Endometrial microvascular endothelial cells (primary cell): Measurements from ENCODE around the gene CHKB. TPM values are rescaled to one million over a fixed set of nuclear protein-coding genes. Genes with fewer than 3 reads are reported as not detected.

ENCODE experiments used
- in situ Hi-C: cut with HindIII; loops from 2 replicates; pipeline ENCODE4 v1.10.0; 2017; ENCODE audit warnings: low sequenced_read_pairs, low pct_unique_long_range_greater_than_20kb; ENCODE audit errors: inconsistent ontology term
- total RNA-seq: library from RNA; depleted of rRNA; stranded (reverse); fragments of >200 nt; gene quantifications from one replicate; pipeline ENCODE4 v1.2.3, GENCODE V29; 2015; ENCODE audit errors: inconsistent ontology term

The CHKB gene
- total RNA-seq, 1 donor from 2014 or later: 41.0 TPM

GRCh38 chr22:50602338-50602700 is 19.7 kb upstream of the CHKB start:
- in situ Hi-C loops: no loop called here

GRCh38 chr22:50601669-50602337 is 19.2 kb upstream of the CHKB start:
- in situ Hi-C loops: no loop called here

GRCh38 chr22:50600967-50601668 is 18.5 kb upstream of the CHKB start:
- in situ Hi-C loops: no loop called here

DNA sequence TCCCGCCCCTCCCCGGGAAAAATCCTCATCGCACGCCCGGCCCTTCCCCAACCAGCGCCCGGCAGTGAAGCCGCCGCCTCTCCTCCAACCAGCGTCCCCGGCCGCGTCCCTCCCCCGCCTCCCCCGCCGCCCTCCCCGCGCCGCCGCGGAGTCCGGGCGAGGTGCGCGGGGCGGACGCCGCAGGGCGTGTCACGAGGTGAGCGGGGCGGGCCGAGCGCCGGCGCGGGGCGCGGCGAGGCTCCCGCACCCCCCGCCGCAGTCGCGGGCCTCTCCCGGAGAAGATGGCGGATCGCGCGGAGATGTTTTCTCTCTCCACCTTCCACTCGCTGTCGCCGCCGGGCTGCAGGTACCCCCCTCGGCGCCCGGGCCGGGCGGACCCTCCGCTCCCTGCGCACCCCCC is 17.9 kb upstream of the CHKB start, which contains the start of gene MAPK8IP2:
Gene MAPK8IP2 (plus strand): TSS at position 256 of the 400 bp plus-strand sequence. CDS start 26 bp downstream, at position 282.
- in situ Hi-C loops: no loop called here

DNA sequence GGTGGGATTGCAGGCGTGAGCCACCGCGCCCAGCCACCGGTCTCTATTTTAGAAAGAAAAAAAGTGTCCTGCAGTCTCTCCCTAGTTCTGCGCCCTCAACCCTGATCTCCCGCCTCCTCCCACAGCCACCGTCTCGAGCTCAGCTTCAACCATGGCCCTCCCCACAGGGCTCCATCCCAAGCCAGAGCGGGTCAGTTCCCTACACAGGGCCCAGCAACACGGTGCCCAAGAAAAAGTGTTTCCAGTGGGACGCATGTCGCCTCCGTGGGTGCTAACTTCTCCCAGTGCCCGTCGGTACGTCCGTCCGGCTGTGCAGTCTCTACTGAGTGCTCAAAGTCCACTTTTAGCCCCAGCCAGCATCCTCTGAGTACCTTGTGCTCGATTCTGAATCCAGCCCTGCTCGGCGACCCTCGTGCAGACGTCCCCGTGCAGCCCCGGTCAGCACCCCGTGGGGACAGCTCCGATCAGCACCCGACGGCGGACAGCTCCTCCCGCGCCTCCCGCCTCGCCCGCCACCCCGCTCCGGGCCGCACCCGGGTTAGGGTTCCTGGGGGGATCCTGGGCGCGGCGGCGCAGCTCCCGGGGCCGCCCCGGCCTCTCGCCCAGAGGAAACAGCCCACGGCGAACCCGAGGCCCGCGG is 17.3 kb upstream of the CHKB start:
- in situ Hi-C loops: no loop called here

DNA sequence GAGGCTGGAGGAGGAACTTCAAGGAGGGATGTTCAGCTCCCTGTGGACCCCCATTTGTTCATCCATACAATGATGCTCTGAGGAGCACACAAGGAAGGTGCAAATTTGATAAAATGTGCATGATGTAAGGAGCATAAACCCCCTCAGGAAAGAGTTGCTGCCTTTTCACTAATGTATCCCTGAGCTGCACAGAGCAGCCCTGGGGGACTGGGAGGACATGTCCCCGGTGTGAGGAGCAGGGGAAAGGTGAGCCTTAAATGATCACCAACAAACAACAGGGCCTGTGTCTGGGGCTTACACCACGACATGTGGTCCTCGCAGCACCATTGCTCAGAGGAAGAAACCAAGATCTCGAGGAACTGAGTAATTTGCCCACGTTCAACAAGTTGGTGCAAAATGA is 14.4 kb upstream of the CHKB start:
- in situ Hi-C loops: no loop called here

DNA sequence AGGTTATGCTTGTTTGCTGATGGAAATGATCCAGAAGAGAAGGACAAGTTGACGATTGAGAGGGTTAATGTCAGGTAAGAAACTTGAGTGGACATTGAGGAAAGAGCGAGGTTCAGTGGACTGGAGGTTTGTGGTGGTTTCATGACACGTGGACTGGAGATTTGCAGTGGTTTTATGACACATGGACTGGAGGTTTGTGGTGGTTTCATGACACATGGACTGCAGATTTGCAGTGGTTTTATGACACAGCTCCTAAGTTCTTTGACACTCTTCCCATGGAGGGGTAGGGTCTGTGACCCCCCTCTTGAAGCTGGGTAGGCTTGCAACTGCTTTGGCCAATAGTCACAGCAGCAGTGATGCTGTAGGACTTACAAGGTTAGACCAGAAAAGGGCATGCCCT is 12.5 kb upstream of the CHKB start:
- in situ Hi-C loops: no loop called here

GRCh38 chr22:50587407-50587806 is 4.8 kb upstream of the CHKB start:
- in situ Hi-C loops: no loop called here

- in situ Hi-C loops: no loop called here
These were observed 3.8 kb upstream of the CHKB start for GRCh38 chr22:50586416-50586815.

DNA sequence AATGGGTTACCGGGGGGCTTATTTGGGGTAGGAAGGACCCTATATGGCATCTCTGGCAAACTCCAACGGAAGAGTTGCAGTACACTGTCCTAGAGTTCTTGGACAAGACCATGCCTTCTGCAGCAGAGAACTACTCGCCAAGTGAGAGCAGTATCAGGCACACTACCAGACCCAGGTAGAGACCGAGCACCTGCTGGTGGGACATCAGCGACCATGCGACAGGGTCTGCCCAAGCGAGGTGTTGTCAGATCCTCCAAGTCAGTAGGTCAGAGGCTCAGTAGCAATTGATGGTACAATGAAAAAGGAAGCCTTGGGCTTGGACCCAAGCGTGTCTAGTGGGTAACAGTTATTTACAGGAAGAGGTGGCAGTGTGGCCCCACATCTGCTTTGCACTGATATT is 3.1 kb upstream of the CHKB start:
- in situ Hi-C loops: no loop called here

GRCh38 chr22:50585238-50585637 is 2.6 kb upstream of the CHKB start:
- in situ Hi-C loops: no loop called here

GRCh38 chr22:50584106-50585096 is 1.8 kb upstream of the CHKB start:
- in situ Hi-C loops: no loop called here

DNA sequence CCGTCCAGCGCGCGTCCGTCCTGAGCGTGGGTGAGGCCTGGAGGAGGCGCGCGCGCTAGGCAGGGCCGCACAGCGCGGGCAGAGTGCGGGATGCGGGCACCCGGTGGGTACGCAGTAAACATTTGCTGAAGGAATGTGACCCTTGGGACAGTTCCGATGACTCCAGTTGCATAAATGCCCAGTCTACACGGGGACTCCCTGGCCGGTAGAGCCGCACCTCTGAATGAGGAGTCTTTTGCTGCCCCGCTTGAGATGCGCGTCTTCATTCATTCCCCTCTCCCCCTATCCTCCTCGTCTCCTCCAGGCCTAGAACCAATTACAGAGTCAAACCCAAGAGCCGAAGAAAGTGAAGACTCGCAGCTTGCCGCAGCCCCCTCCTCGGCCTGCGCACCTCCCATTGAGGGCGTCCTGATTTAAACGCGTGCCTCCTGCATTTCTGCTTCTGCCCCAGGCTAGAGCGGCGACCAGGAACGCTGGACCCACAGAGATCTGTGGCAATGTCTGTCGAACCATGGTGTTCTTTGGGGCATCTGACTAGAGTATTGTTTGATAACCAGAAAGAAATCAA is 729 bp upstream of the CHKB start:
- in situ Hi-C loops: no loop called here

DNA sequence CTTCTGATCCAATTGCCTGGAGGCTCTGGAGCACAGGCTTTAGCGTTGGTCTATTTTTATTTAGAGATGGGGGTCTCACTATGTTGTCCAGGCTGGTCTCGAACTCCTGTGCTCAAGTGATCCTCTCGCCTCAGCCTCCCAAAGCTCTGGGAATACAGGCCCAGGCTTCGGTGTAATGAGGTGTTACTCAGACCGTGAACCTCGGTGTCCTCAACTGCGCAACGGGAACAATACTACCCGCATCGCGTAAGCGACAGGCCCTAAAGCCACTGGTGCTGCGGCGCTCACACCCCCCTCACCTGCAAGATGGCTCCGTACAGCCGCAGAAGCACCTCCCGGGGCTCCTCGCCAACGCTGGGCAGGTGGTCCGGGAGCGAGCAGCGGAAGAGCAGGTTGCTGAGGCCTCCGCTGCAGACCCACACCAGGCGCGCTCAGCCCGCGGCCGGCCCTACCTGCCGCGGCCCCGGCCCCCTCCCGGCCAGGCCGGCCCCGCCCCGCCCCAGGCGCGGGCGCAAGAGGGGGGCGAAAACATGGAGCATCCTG is 628 bp downstream of the CHKB start:
- in situ Hi-C loops: no loop called here

DNA sequence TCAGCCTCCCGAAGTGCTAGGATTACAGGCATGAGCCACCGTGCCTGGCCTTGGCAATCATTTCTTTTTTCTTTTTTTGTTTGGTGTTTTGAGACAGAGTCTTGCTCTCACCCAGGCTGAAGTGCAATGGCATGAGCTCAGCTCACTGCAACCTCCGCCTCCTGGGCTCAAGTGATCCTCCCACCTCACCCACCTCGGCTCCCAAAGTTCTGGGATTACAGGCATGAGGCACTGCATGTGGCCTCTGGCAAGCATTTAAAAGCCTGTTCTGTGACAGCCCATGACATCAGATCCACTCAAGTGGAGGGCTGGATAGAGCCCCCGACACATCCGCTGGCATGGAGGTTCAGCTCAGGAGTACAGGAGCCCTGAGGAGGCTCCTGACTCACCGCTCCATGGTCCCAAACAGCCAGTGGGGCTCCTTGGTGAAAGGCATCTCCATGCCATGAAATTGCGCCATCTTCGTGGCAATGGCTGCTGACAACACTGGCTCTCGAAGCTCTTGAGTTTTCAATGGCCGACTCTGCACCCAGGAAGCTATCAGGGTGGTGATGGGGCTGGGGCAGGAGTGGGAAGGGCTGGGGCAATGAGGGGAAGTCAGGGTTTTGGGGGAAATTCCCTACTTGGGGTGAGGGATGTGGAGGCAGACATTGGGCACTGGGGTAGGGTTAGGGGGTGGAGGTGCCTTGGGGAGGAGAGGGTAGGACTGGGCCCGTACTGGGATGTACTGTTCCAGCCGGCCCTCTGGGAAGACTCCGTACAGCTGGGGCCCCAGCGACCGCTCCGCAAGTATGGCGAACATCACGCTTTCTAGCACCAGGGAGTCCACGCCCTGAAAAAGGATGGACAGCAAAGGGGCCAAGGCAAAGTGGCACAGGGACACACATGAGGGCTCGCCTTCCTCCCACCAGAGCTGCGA is 1.4 kb downstream of the CHKB start:
- in situ Hi-C loops: no loop called here

- in situ Hi-C loops: no loop called here
These were observed 2.9 kb downstream of the CHKB start for GRCh38 chr22:50579752-50580151.

- in situ Hi-C loops: no loop called here
These were observed 3.8 kb downstream of the CHKB start for GRCh38 chr22:50578776-50579310.
